LNCAP (cell line): ENCODE data around the gene NT5C3B.
A peak's percentile ranks its signal among the peaks of the same experiment; 100 is the strongest.

Source experiments
- CTCF ChIP-seq: fragments of 450-650 bp; IDR thresholded peaks from 2 replicates; pipeline ENCODE4 v1.5.1; 2017; ENCODE audit warnings: mild to moderate bottlenecking

Gene NT5C3B

GRCh38 chr17:41810659-41811548 is 25.1 kb downstream of the NT5C3B start:
- no peak for TF ChIP-seq CTCF

- no peak for TF ChIP-seq CTCF
Observed at GRCh38 chr17:41806685-41807445, 29.2 kb downstream of the NT5C3B start.

GRCh38 chr17:41803049-41804020 is 32.7 kb downstream of the NT5C3B start:
- no peak for TF ChIP-seq CTCF

- peak; percentile 92 for TF ChIP-seq CTCF
Observed at GRCh38 chr17:41801374-41802271, 34.4 kb downstream of the NT5C3B start.

GRCh38 chr17:41800601-41801373 is 35.2 kb downstream of the NT5C3B start:
- TF ChIP-seq CTCF, result no peak

GRCh38 chr17:41799366-41799765 is 36.7 kb downstream of the NT5C3B start:
- TF ChIP-seq CTCF, result no peak
